CD4-positive, CD25-positive, alpha-beta regulatory T cell (primary cell): Measurements from ENCODE around the gene AP2B1. TPM values are rescaled to one million over a fixed set of nuclear protein-coding genes. Genes with fewer than 3 reads are reported as not detected.

Experiments used
- ATAC-seq, 2 donors: fragments of 150-1000 bp; cut with Tn5 transposase; one replicate each; pipeline ENCODE4 v1.10.0; 2021; ENCODE audit warnings: low read depth in 2 of 2, moderate number of reproducible peaks in 2 of 2, moderate library complexity in 1 of 2
- DNase-seq, 3 donors: peaks; one replicate each; pipeline versions ENCODE4 v3.0.0 to v3.0.0-alpha.2; 2012 to 2022; ENCODE audit warnings: mixed read lengths in 1 of 3
- H3K27ac ChIP-seq: one replicate; pipeline ENCODE4 v1.7.0; 2013; ENCODE audit warnings: mild to moderate bottlenecking, low read length; ENCODE audit not compliant: insufficient read depth, poor library complexity, severe bottlenecking
- H3K27me3 ChIP-seq: one replicate; pipeline ENCODE4 v1.7.0; 2013; ENCODE audit warnings: low read length; ENCODE audit not compliant: control insufficient read depth, insufficient read depth
- H3K36me3 ChIP-seq: one replicate; pipeline ENCODE4 v1.7.0; 2013; ENCODE audit warnings: mild to moderate bottlenecking, low read length, moderate library complexity; ENCODE audit not compliant: control insufficient read depth, insufficient read depth
- H3K4me1 ChIP-seq: 2 replicates; pipeline ENCODE4 v1.7.0; 2013; ENCODE audit warnings: mild to moderate bottlenecking, low read length; ENCODE audit not compliant: insufficient read depth, control insufficient read depth, poor library complexity, severe bottlenecking
- H3K4me3 ChIP-seq: one replicate; pipeline ENCODE4 v1.7.0; 2013; ENCODE audit warnings: low read depth, mild to moderate bottlenecking, low read length, moderate library complexity
- H3K9me3 ChIP-seq, 2 experiments: 1 replicate in 1 of 2; 2 replicates in 1 of 2; pipeline ENCODE4 v1.7.0; 2013; ENCODE audit warnings: low read length in 2 of 2, mild to moderate bottlenecking in 1 of 2, moderate library complexity in 1 of 2; ENCODE audit not compliant: control insufficient read depth in 2 of 2
- H3K27ac Mint-ChIP-seq, 3 donors: one replicate each; pipeline ENCODE4 v1.8.0; 2020 to 2022; ENCODE audit warnings: mild to moderate bottlenecking in 3 of 3, mixed read lengths in 3 of 3, moderate library complexity in 2 of 3
- H3K27me3 Mint-ChIP-seq: one replicate; pipeline ENCODE4 v1.8.0; 2022; ENCODE audit warnings: mild to moderate bottlenecking, mixed read lengths
- H3K36me3 Mint-ChIP-seq: one replicate; pipeline ENCODE4 v1.8.0; 2020; ENCODE audit warnings: mixed read lengths
- H3K4me1 Mint-ChIP-seq, 4 donors: one replicate each; pipeline ENCODE4 v1.8.0; 2020 to 2022; ENCODE audit warnings: mixed read lengths in 4 of 4, mild to moderate bottlenecking in 1 of 4
- H3K4me3 Mint-ChIP-seq, 4 donors: one replicate each; pipeline ENCODE4 v1.8.0; 2020 to 2022; ENCODE audit warnings: mild to moderate bottlenecking in 4 of 4, mixed read lengths in 4 of 4, moderate library complexity in 3 of 4
- H3K9me3 Mint-ChIP-seq, 7 donors: one replicate each; pipeline ENCODE4 v1.8.0; 2020 to 2022; ENCODE audit warnings: mixed read lengths in 7 of 7, mild to moderate bottlenecking in 3 of 7, moderate library complexity in 2 of 7
- polyA plus RNA-seq, 4 donors: library from polyadenylated mRNA; unstranded; fragments of 300-500 nt; fragmentation: Illumina TruSeq; gene quantifications; one replicate each; pipeline ENCODE4 v1.2.3, GENCODE V29; 2021
- total RNA-seq: library from RNA; stranded (reverse); gene quantifications from one replicate; pipeline ENCODE4 v1.2.3, GENCODE V29; 2022

Gene AP2B1
- total and polyA plus RNA-seq, 5 donors from 2014 or later = 59.8 to 133 (median 85.3) TPM

DNA sequence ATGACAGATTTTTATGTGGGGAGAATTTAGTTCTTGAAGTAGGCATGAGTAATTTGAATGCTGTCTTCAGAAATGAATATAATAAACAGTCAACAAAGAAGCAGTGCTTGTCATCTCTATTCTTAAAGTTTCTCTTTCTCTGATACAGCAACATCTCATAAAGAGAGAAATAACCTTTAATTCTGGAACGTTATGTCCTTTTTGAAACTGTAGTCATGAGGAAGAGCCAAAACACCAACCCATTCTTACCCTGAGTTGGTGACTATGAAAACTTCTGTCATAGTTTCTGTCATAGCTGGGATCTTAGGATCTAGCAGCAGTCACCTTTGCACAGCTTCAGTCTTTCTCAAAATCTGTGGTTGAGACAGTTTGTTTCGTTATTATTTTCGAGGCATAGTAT lies 129.1 kb downstream of the AP2B1 start:
- H3K36me3 ChIP-seq = peaks cover 69% of the 10 kb centered on the region

DNA sequence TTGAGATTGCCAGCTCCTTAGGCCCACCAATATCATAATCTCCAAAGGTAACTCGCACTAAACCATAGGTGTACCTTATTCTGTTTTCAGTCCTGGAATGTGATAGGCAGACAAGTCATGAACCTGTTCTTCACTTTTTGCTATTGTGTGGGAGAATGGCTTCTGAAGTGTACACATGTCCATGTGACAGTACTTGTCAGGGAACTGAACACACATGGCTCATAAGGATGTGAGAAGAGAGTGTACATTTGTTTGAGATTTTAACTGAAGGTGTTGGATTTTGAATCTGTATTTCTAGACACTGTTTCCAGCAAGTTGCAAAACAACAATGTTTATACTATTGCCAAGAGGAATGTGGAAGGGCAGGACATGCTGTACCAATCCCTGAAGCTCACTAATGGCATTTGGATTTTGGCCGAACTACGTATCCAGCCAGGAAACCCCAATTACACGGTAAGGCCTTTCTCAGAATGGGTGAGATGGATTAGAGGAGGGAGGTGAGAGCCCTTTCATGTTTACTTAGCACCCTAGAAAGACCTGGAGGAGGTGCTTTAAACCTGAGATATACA lies 129.9 kb downstream of the AP2B1 start:
- peaks cover 23% of the 10 kb centered on the region for H3K36me3 Mint-ChIP-seq

More for the DNA sequence above, 129.1 kb downstream of the AP2B1 start:
- no peaks in the 10 kb centered on the region for H3K9me3 Mint-ChIP-seq
- Histone ChIP-seq H3K4me3 (no peak overlapping the region), H3K27me3 (no peaks in the 10 kb centered on the region), H3K27ac (no peak overlapping the region), H3K9me3 (no peaks in the 10 kb centered on the region), H3K4me1 (peaks cover 9% of the 10 kb centered on the region)
- ATAC-seq = no peak
- no peak for DNase-seq
- H3K27ac Mint-ChIP-seq = no peak overlapping the region
- H3K27me3 Mint-ChIP-seq = no peaks in the 10 kb centered on the region
- H3K4me1 Mint-ChIP-seq = peaks cover 0 to 8% (median 2%) of the 10 kb centered on the region in 4 donors
- H3K4me3 Mint-ChIP-seq = no peak overlapping the region
- peaks cover 24% of the 10 kb centered on the region for H3K36me3 Mint-ChIP-seq

DNA sequence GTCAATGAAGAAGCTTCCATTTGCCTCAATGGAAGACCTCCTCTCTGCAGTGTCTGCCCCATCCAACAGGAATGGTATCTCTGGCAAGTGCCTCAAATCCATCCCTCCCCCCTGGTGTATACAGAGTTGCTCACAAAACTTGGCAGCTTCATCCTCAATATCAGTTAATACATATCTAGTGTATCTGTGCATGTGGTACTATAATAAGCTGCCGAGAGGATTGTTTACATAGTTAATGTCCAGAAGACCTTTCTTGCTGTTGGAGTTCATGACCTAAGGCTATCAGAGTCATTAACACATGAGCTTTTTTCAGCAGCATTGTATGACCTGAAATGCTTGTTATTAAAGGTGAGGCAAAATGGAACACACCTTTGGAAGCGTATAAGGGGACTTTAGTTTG lies 130.4 kb downstream of the AP2B1 start:
- Mint-ChIP-seq H3K27me3 (no peaks in the 10 kb centered on the region), H3K27ac (no peak overlapping the region), H3K4me3 (no peak overlapping the region), H3K36me3 (peaks cover 23% of the 10 kb centered on the region), H3K9me3 (no peaks in the 10 kb centered on the region), H3K4me1 (no peaks in the 10 kb centered on the region)
- Histone ChIP-seq H3K27me3 (no peaks in the 10 kb centered on the region), H3K4me1 (peaks cover 8% of the 10 kb centered on the region), H3K36me3 (peaks cover 72% of the 10 kb centered on the region), H3K9me3 (no peaks in the 10 kb centered on the region), H3K4me3 (no peak overlapping the region), H3K27ac (no peak overlapping the region)
- DNase-seq (no peak), ATAC-seq (no peak)

More for the DNA sequence above, 129.9 kb downstream of the AP2B1 start:
- H3K4me1 ChIP-seq = peaks cover 9% of the 10 kb centered on the region
- H3K4me3 ChIP-seq = no peak overlapping the region
- H3K27me3 ChIP-seq = no peaks in the 10 kb centered on the region
- Mint-ChIP-seq H3K27me3 (no peaks in the 10 kb centered on the region), H3K9me3 (no peaks in the 10 kb centered on the region), H3K27ac (no peak overlapping the region), H3K4me3 (no peak overlapping the region), H3K4me1 (peaks cover 0 to 3% (median under 1%) of the 10 kb centered on the region in 4 donors)
- H3K9me3 ChIP-seq = no peaks in the 10 kb centered on the region
- DNase-seq (no peak), ATAC-seq (no peak)
- H3K27ac ChIP-seq = no peak overlapping the region
- H3K36me3 ChIP-seq = peaks cover 70% of the 10 kb centered on the region

DNA sequence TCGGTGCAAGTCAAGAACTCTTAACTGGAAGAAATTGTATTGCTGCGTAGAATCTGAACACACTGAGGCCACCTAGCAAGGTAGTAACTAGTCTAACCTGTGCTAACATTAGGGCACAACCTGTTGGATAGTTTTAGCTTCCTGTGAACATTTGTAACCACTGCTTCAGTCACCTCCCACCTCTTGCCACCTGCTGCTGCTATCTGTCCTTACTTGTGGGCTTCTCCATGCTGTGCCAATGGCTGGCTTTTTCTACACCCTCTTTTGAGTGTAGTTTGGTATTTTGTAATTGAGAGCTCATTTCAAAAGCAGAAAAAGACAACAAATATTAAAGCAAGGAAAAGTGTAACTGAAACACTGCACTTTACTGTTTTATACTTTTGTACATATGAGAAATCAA lies 136.6 kb downstream of the AP2B1 start:
- Mint-ChIP-seq H3K27ac (peak overlapping the region in 1 of 3 donors; percentile 52), H3K4me3 (no peak overlapping the region), H3K36me3 (peaks cover 59% of the 10 kb centered on the region), H3K4me1 (no peaks in the 10 kb centered on the region), H3K9me3 (no peaks in the 10 kb centered on the region), H3K27me3 (no peaks in the 10 kb centered on the region)
- Histone ChIP-seq H3K27me3 (no peaks in the 10 kb centered on the region), H3K4me3 (no peak overlapping the region), H3K9me3 (no peaks in the 10 kb centered on the region), H3K4me1 (no peaks in the 10 kb centered on the region), H3K27ac (no peak overlapping the region), H3K36me3 (peaks cover 73% of the 10 kb centered on the region)
- ATAC-seq (no peak), DNase-seq (no peak)

DNA sequence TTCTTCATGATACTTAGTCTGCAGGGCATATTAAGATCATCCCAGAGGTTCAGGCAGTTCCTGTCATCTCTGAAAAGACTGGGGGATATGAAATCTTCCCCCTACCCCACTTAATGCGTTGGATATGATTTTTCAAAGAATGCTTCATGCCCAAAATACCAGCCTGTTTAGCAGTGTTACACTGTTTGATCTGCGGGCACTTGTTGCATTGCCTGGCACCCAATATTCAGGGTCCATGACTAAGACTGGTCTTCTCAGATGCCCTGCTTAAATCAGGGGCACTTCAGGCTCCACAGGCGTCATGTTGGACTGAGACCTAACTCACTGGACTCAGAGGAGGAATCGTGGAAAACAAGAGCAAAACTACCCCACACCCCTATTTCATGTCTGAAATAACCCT lies 137.9 kb downstream of the AP2B1 start:
- ATAC-seq (no peak), DNase-seq (no peak)
- no peaks in the 10 kb centered on the region for H3K9me3 ChIP-seq
- Mint-ChIP-seq H3K4me3 (no peak overlapping the region), H3K9me3 (no peaks in the 10 kb centered on the region), H3K4me1 (peaks cover 0 to 9% (median 2%) of the 10 kb centered on the region in 4 donors), H3K27me3 (no peaks in the 10 kb centered on the region), H3K36me3 (peaks cover 58% of the 10 kb centered on the region), H3K27ac (no peak overlapping the region)
- no peak overlapping the region for H3K27ac ChIP-seq
- H3K4me1 ChIP-seq = no peaks in the 10 kb centered on the region
- no peak overlapping the region for H3K4me3 ChIP-seq
- no peaks in the 10 kb centered on the region for H3K27me3 ChIP-seq
- H3K36me3 ChIP-seq = peaks cover 61% of the 10 kb centered on the region

DNA sequence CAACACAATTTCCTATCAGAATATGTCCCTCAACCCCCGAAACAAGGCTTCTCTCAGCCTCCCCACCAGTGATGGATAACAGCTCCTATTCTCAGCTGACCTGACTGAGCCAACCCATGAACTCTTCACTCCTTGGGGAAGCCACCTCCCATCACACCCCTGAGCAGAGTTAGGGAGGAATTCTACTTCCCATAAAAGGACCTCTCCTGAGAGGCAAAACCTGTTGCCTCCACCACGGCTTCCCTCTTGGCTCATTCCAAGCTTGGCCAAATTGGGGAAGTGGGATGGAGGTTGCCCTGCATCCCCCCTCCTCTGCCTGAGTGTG lies 138.6 kb downstream of the AP2B1 start:
- peaks cover 4 to 14% (median 6%) of the 10 kb centered on the region in 4 donors for H3K4me1 Mint-ChIP-seq
- Histone ChIP-seq H3K27me3 (no peaks in the 10 kb centered on the region), H3K9me3 (no peaks in the 10 kb centered on the region), H3K27ac (no peak overlapping the region), H3K4me1 (no peaks in the 10 kb centered on the region), H3K4me3 (no peak overlapping the region), H3K36me3 (peaks cover 57% of the 10 kb centered on the region)
- no peak overlapping the region for H3K4me3 Mint-ChIP-seq
- peaks cover 55% of the 10 kb centered on the region for H3K36me3 Mint-ChIP-seq
- H3K27ac Mint-ChIP-seq = peak overlapping the region in 1 of 3 donors; percentile 56
- ATAC-seq (no peak), DNase-seq (no peak)
- no peaks in the 10 kb centered on the region for H3K9me3 Mint-ChIP-seq
- peaks cover 2% of the 10 kb centered on the region for H3K27me3 Mint-ChIP-seq

DNA sequence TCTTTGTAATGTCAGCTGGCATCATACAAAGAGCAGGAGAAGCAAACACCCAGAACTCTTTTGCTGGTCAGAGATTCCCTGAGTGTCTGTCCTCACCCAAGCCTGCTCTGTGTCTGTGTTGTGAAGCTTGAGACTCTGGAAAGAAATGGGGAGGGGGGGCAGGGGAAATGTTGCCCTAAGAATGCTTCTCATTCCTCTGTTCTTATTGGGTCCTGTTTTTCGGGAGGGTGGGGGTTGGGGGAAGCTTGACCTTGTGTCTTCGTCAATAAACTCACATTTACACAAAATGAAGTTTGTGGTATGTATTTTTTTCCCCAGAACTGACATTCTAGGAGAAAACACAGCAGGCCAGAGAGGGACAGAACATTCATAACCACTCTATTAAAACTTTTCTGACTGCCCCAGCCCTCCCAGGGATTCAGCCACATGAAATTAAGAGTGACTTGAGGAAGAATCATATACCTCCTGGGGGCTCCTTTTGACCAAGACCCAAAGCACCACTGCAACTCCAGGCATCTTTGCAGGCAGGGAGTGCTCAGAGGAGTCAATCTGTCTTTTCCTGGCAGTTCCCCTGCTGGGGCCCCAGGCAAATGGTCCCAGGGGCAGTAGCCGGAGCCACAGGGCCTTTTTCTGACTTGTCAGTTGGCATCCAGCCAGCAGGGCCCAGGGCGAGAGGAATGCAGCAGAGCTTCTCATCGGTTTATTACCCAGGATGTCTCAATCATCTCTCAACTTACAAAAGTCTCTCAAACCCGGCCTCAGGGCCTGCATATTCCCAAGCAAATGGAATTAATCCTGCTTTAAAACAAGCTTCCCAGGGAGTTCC lies 139.2 kb downstream of the AP2B1 start:
- Histone ChIP-seq H3K27ac (no peak overlapping the region), H3K4me1 (peaks cover 5% of the 10 kb centered on the region), H3K9me3 (no peaks in the 10 kb centered on the region), H3K27me3 (no peaks in the 10 kb centered on the region), H3K4me3 (no peak overlapping the region), H3K36me3 (peaks cover 51% of the 10 kb centered on the region)
- peaks cover 7 to 20% (median 11%) of the 10 kb centered on the region in 4 donors for H3K4me1 Mint-ChIP-seq
- peaks cover 8% of the 10 kb centered on the region for H3K27me3 Mint-ChIP-seq
- H3K36me3 Mint-ChIP-seq = peaks cover 52% of the 10 kb centered on the region
- no peaks in the 10 kb centered on the region for H3K9me3 Mint-ChIP-seq
- ATAC-seq = no peak
- no peak for DNase-seq
- H3K27ac Mint-ChIP-seq = peak overlapping the region in 1 of 3 donors; percentile 56
- no peak overlapping the region for H3K4me3 Mint-ChIP-seq
